GM18861 (cell line): Measurements from ENCODE around the gene FAM111A.
A peak's percentile ranks its signal among the peaks of the same experiment; 100 is the strongest.

Experiments
- ATAC-seq: cut with Tn5 transposase; IDR thresholded peaks from one replicate; pipeline ENCODE4 v1.9.1; 2021; ENCODE audit not compliant: unreplicated experiment

FAM111A gene

DNA sequence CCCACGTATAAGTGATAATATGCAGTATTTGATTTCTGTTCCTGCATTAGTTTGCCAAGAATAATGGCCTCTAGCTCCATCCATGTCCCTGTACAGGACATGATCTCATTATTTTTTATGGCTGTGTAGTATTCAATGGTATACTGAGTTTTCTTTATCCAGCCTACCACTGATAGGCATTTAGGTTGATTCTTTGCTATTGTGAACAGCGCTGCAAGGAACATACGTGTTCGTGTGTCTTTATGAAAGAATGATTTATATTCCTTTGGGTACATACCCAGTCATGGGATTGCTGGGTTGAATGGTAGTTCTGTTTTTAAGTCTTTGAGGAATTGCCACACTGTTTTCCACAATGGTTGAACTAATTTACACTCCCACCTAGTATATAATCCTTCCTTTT lies 1.5 kb upstream of the FAM111A start:
- no peak for ATAC-seq

DNA sequence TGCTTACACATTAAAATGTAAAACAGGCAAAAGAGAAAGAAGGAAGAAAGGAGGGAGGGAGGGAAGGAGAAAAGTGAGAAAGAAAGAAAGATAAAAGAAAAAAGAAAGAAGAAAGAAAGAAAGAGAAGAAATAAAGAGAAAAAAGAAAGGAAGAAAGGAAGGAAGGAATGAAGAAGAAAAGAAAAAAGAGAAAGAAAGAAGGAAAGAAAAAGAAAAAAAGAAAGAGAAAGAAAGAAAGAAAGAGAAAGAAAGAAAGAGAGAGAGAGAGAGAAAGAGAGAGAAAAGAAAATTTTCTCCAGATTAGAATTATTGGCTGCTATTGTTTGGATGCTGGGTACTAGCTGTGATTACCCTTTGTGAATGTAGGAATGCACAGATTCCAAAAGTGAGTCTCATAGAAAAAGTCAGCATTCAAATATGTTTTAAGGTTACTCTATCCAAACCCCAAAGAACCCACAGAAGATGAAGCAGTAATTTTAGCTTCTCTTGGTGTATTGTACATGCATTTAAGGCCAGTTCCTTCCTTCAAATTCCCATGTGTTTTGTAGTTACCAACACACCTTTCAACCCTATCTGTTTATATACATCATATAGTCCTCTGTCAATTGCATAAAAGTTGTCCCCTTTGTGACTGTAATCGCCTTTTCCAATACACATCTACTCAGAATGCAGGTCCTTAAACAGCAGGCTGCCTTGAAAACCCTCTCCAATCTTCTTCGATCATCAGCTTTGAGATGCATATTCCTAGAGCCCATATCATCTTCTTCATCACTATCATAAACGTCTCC lies 789 bp upstream of the FAM111A start:
- peak; percentile 2 for ATAC-seq

DNA sequence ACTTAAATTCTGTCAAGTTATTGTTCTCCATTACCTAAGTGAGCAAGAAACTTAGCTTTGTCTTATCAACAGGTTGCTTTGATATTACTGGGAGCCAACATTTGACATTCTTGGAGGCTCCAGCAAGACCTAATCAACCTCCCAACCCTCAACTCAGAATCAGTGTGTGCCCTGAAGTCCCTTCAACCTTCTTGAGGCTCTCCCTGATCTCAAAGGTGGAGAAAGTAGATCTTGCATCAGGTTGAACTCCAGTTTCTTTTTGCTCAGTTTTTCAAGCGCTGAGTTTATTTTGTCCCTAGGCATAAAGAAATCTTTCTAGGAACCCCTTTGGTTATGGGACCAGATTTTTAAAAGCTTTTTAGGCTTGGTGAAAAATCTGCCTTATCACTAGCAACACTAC lies 1.4 kb downstream of the FAM111A start:
- no peak for ATAC-seq

DNA sequence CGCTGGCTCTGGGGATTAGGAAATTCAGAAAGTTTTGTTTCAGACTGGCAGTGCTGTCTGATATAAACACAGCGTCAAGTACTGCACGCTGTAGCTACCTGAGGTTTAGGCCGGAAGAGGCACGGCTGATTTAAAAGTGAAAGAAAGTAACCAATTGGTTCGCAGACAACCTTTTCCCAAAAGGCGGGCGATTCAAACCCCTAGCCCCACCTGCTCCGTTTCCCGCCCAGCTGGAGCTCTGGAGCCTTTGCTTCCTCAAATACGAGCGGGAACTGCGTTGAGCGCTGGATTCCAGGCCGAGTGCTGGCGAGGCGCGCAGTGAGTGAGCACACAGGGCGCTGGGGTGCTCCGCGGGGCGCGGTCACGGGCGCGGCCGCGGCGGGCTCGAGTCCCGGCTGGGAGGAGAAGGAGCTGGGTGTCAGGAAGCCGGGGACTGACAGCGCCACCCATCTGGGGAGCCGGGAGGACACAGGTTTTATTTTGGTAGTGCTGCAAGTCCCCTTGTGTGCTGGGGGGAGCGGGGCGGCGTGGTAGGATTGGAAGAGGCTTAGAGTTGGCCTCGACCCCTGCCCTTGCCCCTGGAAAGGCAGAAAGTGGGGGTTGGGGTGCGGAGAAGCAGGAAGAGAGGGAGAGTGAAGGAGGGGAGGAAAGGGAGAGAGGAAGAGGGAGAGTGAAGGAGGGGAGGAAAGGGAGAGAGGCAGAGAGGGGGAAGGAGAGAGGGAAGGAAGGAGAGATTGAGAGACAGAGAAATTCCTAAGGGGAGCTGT lies 2.1 kb downstream of the FAM111A start:
- ATAC-seq: peak; percentile 47

DNA sequence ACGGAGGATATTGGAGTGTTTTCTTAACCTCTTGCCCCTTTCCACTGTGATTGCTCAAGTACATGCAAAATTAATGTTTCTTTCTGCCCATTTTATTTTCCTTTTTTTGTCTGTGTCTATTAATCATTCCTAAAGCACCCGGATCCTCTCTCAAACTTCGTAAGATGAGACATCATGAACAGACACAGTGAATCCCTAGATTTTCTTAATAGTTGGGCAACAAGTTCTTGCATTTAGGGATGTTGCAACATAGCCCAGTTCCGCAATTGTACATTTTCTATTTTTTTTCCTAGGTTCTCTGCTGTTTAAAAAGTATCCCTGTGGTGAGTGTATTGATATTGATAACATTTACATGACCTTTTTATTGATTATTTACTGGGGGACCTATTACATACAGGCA lies 2.9 kb downstream of the FAM111A start:
- no peak for ATAC-seq

DNA sequence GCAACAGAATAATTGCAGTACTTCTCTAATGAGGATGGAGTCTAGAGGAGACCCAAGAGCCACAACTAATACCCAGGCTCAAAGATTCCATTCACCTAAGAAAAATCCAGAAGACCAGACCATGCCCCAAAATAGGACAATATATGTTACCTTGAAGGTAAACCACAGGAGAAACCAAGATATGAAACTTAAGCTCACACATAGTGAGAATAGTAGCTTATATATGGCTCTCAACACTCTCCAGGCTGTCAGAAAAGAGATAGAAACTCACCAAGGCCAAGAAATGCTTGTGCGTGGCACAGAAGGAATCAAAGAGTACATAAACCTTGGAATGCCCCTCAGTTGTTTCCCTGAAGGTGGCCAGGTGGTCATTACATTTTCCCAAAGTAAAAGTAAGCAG lies 9.1 kb downstream of the FAM111A start:
- peak; percentile 36 for ATAC-seq

DNA sequence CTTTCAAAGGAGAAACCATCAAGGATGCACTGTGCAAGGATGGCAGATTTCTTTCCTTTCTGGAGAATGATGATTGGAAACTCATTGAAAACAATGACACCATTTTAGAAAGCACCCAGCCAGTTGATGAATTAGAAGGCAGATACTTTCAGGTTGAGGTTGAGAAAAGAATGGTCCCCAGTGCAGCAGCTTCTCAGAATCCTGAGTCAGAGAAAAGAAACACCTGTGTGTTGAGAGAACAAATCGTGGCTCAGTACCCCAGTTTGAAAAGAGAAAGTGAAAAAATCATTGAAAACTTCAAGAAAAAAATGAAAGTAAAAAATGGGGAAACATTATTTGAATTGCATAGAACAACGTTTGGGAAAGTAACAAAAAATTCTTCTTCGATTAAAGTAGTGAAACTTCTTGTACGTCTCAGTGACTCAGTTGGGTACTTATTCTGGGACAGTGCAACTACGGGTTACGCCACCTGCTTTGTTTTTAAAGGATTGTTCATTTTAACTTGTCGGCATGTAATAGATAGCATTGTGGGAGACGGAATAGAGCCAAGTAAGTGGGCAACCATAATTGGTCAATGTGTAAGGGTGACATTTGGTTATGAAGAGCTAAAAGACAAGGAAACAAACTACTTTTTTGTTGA lies 9.8 kb downstream of the FAM111A start:
- ATAC-seq: peak; percentile 54

DNA sequence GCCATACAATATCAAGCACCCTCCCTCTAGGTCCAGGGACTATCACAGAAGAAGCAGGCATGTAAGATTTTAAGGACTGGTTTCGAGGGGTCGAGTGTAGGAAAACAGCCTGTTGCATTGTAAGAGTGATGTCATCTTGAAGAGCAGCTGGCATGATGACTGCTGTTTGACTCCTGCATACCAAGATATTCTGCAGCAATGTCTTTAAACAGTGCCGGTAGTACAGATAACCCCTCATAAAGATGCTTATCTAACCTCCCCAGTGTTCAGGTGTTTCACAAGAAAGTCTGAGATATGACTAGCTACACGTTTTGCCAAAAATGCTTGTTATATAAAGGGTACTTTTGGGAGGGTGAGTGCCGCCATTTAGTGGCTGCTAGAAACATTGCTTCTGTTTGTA lies 12.0 kb downstream of the FAM111A start:
- no peak for ATAC-seq

DNA sequence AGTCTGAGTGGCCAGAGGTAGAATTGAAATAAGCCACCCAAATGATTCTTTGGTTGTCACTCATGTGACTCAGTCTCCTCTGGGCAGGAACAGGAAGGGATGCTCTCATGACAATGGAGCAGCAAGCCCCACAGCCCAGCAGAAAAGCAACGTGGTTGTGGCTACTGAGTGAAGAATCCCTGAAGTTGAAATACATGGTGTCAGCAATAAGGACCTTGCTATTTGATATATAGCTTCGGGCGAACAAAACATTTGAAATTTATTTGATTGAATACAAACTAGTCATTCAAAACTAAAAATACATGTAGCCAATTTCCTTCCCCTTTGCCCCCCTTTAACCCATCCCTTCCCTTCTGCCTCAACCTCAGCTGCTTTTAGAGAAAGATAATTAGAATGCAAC lies 14.8 kb downstream of the FAM111A start:
- ATAC-seq: no peak

DNA sequence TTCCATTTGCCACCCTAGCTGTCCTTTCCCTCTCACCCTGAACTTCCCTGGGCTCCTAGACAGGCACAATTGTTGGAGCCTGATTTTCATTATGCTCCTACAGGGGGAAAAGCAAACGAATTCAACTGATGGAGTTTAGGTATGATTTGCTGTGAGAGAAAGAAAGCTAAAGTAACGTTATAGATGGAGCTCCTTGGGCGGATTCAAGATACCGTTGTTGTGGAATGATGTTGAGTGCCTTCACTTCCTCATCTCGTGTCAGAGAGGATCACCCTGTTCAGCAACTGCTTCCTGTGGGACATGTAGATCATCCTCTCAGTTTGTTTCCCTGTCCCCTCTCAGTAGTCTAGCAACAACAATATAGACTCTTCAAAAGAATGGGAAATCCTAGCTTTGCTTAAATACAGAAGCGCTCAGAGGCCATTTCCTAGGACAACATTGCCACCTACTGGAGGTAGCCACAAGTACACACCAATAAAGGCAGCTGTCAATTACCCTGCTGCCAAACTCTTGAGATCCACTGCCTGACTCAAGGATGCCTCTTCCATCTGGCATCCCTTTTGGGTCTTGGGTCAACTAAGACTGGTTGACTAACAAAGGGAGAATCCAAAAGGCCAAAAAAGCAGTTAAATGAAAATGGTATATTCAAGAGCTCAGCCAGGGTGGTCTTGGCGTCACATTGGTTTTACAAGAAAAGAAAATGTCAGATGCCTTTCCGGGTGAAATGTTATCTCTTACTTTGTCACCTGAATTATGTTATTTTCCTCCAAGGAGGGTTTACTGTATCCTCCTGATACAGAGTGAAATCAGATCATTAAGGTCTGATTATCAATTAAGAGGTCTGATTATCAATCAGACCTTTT lies 15.8 kb downstream of the FAM111A start:
- peak; percentile 83 for ATAC-seq

DNA sequence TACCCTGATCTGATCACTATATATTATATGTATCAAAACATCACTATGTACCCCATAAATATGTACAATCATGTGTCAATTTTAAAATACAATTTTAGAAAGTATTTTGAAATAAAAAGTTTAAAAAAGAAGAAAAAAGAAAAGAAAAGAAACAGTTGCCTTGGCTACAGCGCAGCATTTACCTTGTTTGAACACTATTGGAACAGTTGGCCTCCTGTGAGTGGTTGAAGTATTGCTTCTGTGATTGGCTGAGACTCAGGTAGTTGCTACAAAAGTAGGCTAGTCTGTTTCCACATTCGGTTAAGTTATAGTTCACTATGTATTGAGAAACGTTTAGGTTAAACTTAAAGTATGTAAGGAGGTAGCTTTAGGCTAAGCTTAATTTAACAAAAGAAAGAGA lies 21.4 kb downstream of the FAM111A start:
- no peak for ATAC-seq

DNA sequence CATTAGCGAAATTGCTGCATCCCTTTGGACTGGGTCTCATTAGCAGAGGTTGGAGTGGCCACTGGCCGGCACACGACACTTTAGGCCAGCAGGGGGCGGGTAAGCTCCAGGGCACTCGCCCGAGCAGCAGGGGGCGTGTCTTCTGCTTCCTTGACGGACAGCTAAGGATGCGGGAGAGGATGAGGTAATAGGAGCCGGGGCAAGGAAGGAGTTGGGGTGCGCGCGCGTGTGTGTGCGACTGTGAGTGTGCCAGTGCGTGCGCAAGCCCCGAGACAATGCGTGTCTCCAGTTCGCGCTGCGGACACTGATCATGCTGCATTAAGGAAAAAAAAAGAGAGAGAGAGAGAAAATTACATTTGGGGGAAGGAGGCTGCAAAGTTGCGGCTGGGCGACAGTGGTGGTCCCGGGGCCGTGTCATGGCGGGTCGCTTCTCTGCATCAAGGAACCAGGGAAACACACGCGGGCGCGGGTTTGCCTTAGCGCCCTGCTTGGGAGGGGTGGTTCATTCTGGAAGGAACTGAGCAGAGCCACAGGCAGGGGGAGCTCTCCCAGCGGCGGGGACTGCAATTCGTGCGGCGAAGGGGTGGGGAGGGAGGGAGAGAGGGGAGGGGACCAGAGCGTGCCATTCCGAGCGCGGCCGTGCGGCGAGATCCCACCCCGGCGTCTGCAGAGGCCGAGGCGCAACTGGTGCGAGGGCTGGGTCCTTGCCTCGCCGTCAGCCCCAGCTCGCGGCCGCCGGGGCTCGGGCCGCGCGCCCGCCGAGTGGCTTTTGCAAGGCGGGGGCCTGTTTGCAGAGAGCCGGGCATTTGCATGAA lies 29.1 kb downstream of the FAM111A start, which contains the start of gene DTX4:
DTX4 (plus strand) TSS at position 625 of the 815 bp plus-strand sequence. CDS start 464 bp downstream, outside the sequence.
- peak; percentile 61 for ATAC-seq

DNA sequence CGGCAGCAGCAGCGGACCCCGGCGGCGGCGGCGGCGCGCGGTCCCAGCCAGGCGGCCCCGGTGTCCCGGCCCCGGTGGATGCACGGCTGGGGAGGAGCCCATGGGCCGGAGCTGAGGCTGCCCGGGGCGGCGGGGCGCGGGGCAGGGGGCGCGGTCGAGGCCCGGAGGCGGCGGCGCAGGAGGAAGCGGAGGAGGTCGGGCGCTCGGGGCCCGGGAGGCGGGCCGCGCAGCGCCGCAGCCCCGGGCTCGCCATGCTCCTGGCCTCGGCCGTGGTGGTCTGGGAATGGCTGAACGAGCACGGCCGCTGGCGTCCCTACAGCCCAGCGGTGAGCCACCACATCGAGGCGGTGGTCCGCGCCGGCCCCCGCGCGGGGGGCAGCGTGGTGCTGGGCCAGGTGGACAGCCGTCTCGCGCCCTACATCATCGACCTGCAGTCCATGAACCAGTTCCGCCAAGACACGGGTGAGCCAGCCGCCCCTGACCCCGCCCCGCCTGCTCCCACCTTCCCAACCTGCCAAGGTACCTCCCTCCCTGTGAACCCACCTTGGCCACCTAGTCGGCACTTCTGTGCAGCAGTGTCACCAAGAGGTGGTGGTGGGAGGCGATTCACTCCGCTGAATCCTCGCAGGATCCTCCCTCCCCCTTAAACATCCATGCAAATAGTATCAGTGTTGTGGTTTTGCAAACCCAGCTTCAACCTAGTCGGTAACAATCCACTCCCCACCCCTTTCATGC lies 29.9 kb downstream of the FAM111A start:
- ATAC-seq: peak; percentile 29

DNA sequence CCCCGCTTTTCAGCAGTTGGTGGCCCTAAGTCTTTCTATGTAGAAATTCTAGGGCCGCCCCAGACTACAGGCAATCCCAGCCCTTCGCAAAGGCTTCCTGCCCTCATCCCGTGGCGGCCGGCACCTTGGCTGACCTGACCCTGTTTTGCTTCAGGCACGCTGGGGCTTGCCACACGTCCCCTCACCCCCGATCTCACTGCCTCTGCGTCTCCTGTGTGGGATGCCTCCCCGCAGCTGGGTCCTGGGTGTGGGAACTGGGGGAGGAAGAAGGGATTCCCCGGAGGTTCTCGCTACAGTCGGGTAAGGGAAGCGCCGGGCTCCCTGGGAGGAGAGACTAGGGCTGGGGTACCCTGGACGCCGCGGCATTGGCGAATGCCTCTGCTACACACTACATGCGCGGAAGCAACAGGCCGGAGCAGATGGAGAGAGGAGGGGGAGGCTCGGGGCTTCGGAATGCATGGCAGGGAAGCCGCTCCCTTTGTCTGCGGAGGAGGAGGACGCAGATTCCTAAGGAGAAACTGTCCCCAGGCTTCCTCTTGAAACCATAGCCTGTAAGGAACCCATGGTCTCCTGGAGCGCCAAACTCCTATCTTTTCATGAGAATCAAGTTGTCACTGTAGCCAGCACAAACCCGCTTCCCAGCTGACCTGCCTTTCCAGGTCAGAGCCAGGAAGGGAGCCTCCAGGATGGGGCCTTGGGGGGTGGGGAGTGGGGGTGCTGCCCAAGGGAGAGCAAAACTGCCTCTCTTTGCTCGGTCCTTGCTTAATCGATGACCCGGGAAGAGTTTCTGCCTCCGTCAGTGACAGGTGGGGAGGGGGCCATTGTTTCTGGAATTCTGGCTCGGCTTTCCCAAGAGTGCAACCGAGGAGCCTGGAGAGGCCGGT lies 30.7 kb downstream of the FAM111A start:
- no peak for ATAC-seq

DNA sequence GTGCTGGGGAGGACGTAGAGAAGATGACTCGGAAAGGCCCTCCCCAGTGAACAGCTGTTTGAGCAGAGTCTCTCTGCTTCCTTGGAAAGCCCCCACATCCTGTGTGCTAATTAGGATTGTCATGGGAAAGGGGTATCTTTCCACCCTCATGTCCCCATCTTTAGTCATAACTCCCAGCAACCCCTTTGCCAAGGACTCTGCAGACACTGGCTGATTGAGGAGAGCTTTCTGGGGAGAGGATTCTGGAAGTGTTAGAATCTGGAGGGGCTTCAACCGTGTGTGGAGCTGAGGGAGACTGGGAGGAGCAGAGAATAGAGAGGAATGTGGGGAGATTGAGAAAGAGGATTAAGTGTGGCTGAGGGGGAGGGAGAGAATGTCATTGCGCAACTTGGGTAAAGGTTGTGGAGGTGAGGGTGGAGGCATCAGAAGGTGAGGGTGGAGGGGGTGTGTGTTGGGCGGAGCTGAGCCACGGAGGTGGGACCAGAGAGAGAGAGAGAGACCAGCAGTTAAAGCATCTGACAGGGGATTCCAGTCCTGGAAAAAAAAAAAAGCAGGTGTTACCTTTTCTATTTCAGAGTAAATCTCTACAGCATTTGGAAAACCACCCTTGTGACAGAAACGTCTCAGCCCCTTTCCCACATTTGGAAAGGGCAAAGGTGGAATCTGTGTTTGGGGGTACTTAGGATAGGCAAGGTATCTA lies 31.5 kb downstream of the FAM111A start:
- no peak for ATAC-seq

DNA sequence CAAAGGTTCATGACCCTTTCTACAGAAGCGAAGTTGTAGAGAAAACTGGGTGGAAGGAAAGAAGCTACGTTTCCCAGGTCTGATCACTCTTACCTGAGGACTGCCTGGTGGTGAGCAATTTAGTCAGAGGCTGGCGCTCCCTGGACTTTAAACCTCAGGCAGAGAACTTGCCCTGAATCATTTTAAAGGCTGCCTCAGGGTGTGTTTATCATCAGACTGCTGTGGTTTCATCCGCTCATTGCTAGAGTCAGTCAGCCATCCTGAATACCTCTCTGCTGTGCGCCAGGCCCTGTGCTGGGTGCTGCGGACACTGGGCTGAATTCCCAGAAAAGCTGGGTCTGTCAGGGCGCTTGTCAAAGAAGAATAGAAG lies 32.0 kb downstream of the FAM111A start:
- ATAC-seq: no peak

DNA sequence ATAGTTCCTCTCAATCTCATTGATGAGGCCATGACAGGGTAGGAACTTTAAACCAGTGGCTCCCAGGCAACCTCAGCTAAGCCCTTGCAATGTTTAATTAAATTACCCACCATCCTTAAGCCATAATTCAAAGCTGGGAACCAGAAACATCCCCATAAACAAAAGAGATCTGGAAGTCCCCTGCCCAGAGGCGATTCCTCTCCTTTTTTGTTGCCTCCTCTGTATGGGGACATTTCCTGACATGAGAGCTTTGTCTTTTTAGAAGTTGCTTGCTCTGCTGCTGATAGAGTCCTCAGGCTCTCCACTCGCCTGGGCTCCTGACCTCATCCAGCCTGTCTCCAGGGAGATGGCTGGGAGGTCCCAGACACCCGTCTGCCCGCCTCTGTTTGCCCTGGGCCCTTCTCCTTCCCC lies 32.4 kb downstream of the FAM111A start:
- ATAC-seq: no peak

DNA sequence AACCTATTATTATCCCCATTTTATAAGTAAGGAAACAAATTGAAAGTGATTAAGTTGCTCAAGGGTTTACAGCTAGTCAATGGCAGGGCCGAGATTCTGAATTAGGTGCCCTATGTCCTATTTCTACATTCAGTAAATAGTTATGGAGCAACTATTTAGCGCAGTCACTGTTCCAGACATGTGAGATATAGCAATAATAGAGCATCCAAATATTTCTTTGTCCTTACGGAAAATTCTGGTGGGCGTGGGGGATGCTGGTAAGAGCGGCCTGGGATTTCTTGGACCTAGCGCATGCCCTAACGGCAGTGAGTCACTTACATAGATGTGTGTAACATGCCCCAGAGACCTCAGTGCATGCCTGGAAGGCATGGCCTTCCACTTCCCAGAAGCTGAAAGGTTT lies 33.7 kb downstream of the FAM111A start:
- ATAC-seq: no peak
